ENCODE results near the gene ENTPD6.
A peak's percentile ranks its signal among the peaks of the same experiment; 100 is the strongest.

Gene ENTPD6

GRCh38 chr20:25223765-25224720, 28.5 kb downstream of the ENTPD6 start:
- no peak for TF ChIP-seq CTCF (conservative IDR thresholded peaks at IDR 0.05; ENCODE audit: low read depth, low read length)
- no peak overlapping the region for H3K4me3 ChIP-seq (ENCODE audit: low read depth, low read length)
- no peak for DNase-seq (ENCODE audit: low read depth)

- no peak overlapping the region for H3K4me3 ChIP-seq (ENCODE audit: low read depth, low read length)
- TF ChIP-seq CTCF (conservative IDR thresholded peaks at IDR 0.05; ENCODE audit: low read depth, low read length), result no peak
- DNase-seq (ENCODE audit: low read depth), result no peak
Observed at GRCh38 chr20:25224941-25225340, 29.4 kb downstream of the ENTPD6 start.

GRCh38 chr20:25225642-25226432, 30.3 kb downstream of the ENTPD6 start:
- no peak for TF ChIP-seq CTCF (conservative IDR thresholded peaks at IDR 0.05; ENCODE audit: low read depth, low read length)
- H3K4me3 ChIP-seq (ENCODE audit: low read depth, low read length), result no peak overlapping the region
- DNase-seq (ENCODE audit: low read depth), result no peak

GRCh38 chr20:25226433-25227316, 31.2 kb downstream of the ENTPD6 start:
- H3K4me3 ChIP-seq (ENCODE audit: low read depth, low read length), result no peak overlapping the region
- DNase-seq (ENCODE audit: low read depth), result no peak
- TF ChIP-seq CTCF (conservative IDR thresholded peaks at IDR 0.05; ENCODE audit: low read depth, low read length), result no peak

- TF ChIP-seq CTCF (conservative IDR thresholded peaks at IDR 0.05; ENCODE audit: low read depth, low read length), result no peak
- no peak overlapping the region for H3K4me3 ChIP-seq (ENCODE audit: low read depth, low read length)
- DNase-seq (ENCODE audit: low read depth), result peak; percentile 70
Observed at GRCh38 chr20:25227317-25227831, 31.9 kb downstream of the ENTPD6 start.

GRCh38 chr20:25229486-25230165, 34.1 kb downstream of the ENTPD6 start:
- no peak overlapping the region for H3K4me3 ChIP-seq (ENCODE audit: low read depth, low read length)
- no peak for DNase-seq (ENCODE audit: low read depth)
- no peak for TF ChIP-seq CTCF (conservative IDR thresholded peaks at IDR 0.05; ENCODE audit: low read depth, low read length)
